Endothelial cell of umbilical vein (primary cell): ENCODE data around the gene KRTAP10-7.

Experiments
- FOS ChIP-seq: IDR thresholded peaks from 2 replicates; pipeline ENCODE4 v1.6.1; 2011; ENCODE audit warnings: mild to moderate bottlenecking, low read length, moderate library complexity, borderline replicate concordance; ENCODE audit not compliant: insufficient read depth
- POLR2A ChIP-seq: IDR thresholded peaks from 2 replicates; pipeline ENCODE4 v1.6.1; 2012; ENCODE audit warnings: low read depth, mild to moderate bottlenecking, control low read depth, low read length
- POLR2AphosphoS5 ChIP-seq: IDR thresholded peaks from 2 replicates; pipeline ENCODE4 v1.6.1; 2012; ENCODE audit warnings: low read depth, mild to moderate bottlenecking, control low read depth, low read length, moderate library complexity; ENCODE audit not compliant: insufficient read depth

GRCh38 chr21:44619886-44620285 is 19.5 kb downstream of the KRTAP10-7 start:
- TF ChIP-seq POLR2A (no peak), POLR2AphosphoS5 (no peak), FOS (no peak)
